ENCODE measurements around the gene PPP1R37. TPM values are rescaled to one million over a fixed set of nuclear protein-coding genes. Genes with fewer than 3 reads are reported as not detected.
A peak's percentile ranks its signal among the peaks of the same experiment; 100 is the strongest.

The PPP1R37 gene
- total and polyA plus RNA-seq, 2 of the 13 experiments (the other 11 are each of a cell fraction or from before 2014, with no cell fraction given), result 9.0 to 14.3 TPM

GRCh38 chr19:45076029-45076850, 16.7 kb upstream of the PPP1R37 start, which contains the start of gene ZNF296 (continued):
- TF ChIP-seq, protein P1, sequence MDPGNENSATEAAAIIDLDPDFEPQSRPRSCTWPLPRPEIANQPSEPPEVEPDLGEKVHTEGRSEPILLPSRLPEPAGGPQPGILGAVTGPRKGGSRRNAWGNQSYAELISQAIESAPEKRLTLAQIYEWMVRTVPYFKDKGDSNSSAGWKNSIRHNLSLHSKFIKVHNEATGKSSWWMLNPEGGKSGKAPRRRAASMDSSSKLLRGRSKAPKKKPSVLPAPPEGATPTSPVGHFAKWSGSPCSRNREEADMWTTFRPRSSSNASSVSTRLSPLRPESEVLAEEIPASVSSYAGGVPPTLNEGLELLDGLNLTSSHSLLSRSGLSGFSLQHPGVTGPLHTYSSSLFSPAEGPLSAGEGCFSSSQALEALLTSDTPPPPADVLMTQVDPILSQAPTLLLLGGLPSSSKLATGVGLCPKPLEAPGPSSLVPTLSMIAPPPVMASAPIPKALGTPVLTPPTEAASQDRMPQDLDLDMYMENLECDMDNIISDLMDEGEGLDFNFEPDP (CRISPR knock-in tag; conservative IDR thresholded peaks at IDR 0.05), result no peak
- no peak for TF ChIP-seq SNAI1 (CRISPR knock-in tag; IDR thresholded peaks at IDR 0.05; ENCODE audit: borderline replicate concordance)
- TF ChIP-seq BRF2 (CRISPR knock-in tag; IDR thresholded peaks at IDR 0.05), result no peak
- TF ChIP-seq, protein P2, sequence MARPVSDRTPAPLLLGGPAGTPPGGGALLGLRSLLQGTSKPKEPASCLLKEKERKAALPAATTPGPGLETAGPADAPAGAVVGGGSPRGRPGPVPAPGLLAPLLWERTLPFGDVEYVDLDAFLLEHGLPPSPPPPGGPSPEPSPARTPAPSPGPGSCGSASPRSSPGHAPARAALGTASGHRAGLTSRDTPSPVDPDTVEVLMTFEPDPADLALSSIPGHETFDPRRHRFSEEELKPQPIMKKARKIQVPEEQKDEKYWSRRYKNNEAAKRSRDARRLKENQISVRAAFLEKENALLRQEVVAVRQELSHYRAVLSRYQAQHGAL (CRISPR knock-in tag; IDR thresholded peaks at IDR 0.05; ENCODE audit: not compliant biosample characterization), result no peak
- no peak for TF ChIP-seq ZNF615 (CRISPR knock-in tag; IDR thresholded peaks at IDR 0.05; ENCODE audit: borderline replicate concordance)
- peak; percentile 81 for TF ChIP-seq ZFX (CRISPR knock-in tag; IDR thresholded peaks at IDR 0.05; ENCODE audit: low read depth)
- TF ChIP-seq, protein P3, sequence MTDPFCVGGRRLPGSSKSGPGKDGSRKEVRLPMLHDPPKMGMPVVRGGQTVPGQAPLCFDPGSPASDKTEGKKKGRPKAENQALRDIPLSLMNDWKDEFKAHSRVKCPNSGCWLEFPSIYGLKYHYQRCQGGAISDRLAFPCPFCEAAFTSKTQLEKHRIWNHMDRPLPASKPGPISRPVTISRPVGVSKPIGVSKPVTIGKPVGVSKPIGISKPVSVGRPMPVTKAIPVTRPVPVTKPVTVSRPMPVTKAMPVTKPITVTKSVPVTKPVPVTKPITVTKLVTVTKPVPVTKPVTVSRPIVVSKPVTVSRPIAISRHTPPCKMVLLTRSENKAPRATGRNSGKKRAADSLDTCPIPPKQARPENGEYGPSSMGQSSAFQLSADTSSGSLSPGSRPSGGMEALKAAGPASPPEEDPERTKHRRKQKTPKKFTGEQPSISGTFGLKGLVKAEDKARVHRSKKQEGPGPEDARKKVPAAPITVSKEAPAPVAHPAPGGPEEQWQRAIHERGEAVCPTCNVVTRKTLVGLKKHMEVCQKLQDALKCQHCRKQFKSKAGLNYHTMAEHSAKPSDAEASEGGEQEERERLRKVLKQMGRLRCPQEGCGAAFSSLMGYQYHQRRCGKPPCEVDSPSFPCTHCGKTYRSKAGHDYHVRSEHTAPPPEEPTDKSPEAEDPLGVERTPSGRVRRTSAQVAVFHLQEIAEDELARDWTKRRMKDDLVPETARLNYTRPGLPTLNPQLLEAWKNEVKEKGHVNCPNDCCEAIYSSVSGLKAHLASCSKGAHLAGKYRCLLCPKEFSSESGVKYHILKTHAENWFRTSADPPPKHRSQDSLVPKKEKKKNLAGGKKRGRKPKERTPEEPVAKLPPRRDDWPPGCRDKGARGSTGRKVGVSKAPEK (CRISPR knock-in tag; IDR thresholded peaks at IDR 0.05; ENCODE audit: borderline replicate concordance), result no peak
- no peak; the same call in 1 of the 2 replicates for TF ChIP-seq MTERF4 (CRISPR knock-in tag; IDR thresholded peaks at IDR 0.05)
- 0 out of 2 replicates have a peak, but pooled peaks have one; percentile 42 for TF ChIP-seq ZNF224 (CRISPR knock-in tag; IDR thresholded peaks at IDR 0.05)
- no peak for TF ChIP-seq DPF2 (CRISPR knock-in tag; IDR thresholded peaks at IDR 0.05; ENCODE audit: borderline replicate concordance, low read depth)
- TF ChIP-seq ZNF263 (CRISPR knock-in tag; IDR thresholded peaks at IDR 0.05), result no peak
- peak; percentile 75; the same call in 1 of the 2 replicates for TF ChIP-seq CCDC6 (CRISPR knock-in tag; IDR thresholded peaks at IDR 0.05)
- TF ChIP-seq NCOR1 (IDR thresholded peaks at IDR 0.05; ENCODE audit: borderline replicate concordance, low read length), result no peak
- TF ChIP-seq STAT5B (CRISPR knock-in tag; IDR thresholded peaks at IDR 0.05), result no peak
- TF ChIP-seq JARID2 (CRISPR knock-in tag; IDR thresholded peaks at IDR 0.05; ENCODE audit: insufficient replicate concordance), result no peak
- no peak for TF ChIP-seq NR2F2 (IDR thresholded peaks at IDR 0.05; ENCODE audit: borderline replicate concordance, low read depth)
- TF ChIP-seq ETV6 (CRISPR knock-in tag; conservative IDR thresholded peaks at IDR 0.05), result no peak; the same call in 1 of the 2 replicates
- TF ChIP-seq MTA3 (CRISPR knock-in tag; IDR thresholded peaks at IDR 0.05), result no peak
- TF ChIP-seq MAFK (conservative IDR thresholded peaks at IDR 0.05 in 1 of 2, IDR thresholded peaks at IDR 0.05 in 1 of 2; ENCODE audit: low read length in 2 of 2), result no peak
- TF ChIP-seq YEATS2 (CRISPR knock-in tag; IDR thresholded peaks at IDR 0.05; ENCODE audit: borderline replicate concordance), result no peak

Data from HepG2 (cell line).